K562 (cell line): ENCODE results near the gene WDR91. TPM values are rescaled to one million over a fixed set of nuclear protein-coding genes. Genes with fewer than 3 reads are reported as not detected.

Experiments used
- ATAC-seq: fragments of 200-7000 bp; cut with Tn5 transposase; 3 replicates; pipeline ENCODE4 v1.9.1; 2020; ENCODE audit warnings: moderate library complexity
- BruUV-seq: library from RNA; stranded (reverse); fragments of 400-500 nt; replicated peaks from 2 replicates; lab custom pipeline; 2021; lab: Mats Ljungman, UMichigan
- CTCF ChIA-PET: fragments of 300-600 bp; formaldehyde crosslinking; extraction: SDS; loops from one replicate; lab custom pipeline; 2021; ENCODE audit warnings: low intra/inter-chr PET ratio; lab: Yijun Ruan, JAX
- POLR2A ChIA-PET: fragments of 300-600, 350-650 bp; sonication (Branson Sonifier 250); formaldehyde crosslinking; extraction: SDS; loops from one replicate; lab custom pipeline; 2021; ENCODE audit warnings: antibody characterized with exemption, inconsistent platforms; lab: Yijun Ruan, JAX
- DNase-seq, 4 experiments: peaks; one replicate each; pipeline versions ENCODE4 v3.0.0 to v3.0.0-alpha.2; 2011 to 2018; ENCODE audit warnings: low spot score in 3 of 4, mixed read lengths in 3 of 4; ENCODE audit errors: extremely low read depth in 1 of 4
- FAIRE-seq: peaks from 2 replicates; lab custom pipeline; 2011; peaks lifted over from hg19 to GRCh38; lab: Jason Lieb, UNC
- H2AFZ ChIP-seq: 2 replicates; pipeline ENCODE4 v1.6.0; 2011; ENCODE audit warnings: low read depth, low read length, control low read depth, inconsistent platforms
- H3K27ac ChIP-seq: fragments of 200-600 bp; 3 replicates; pipeline ENCODE4 v1.8.0; 2011; ENCODE audit warnings: low read depth, mild to moderate bottlenecking, control low read depth, inconsistent platforms, low read length, moderate library complexity, mixed read lengths; ENCODE audit errors: extremely low read depth
- H3K27me3 ChIP-seq, 2 experiments: fragments of 300-600 bp in 1 of 2; 2 replicates in 1 of 2; 3 replicates in 1 of 2; pipeline versions ENCODE4 v1.6.0 to v1.8.0; 2011; ENCODE audit warnings: inconsistent platforms in 2 of 2, low read length in 2 of 2, mild to moderate bottlenecking in 1 of 2, mixed read lengths in 1 of 2, moderate library complexity in 1 of 2; ENCODE audit not compliant: control insufficient read depth in 2 of 2, insufficient read depth in 2 of 2
- H3K36me3 ChIP-seq: fragments of 300-600 bp; 3 replicates; pipeline ENCODE4 v1.8.0; 2011; ENCODE audit warnings: mild to moderate bottlenecking, low read length, inconsistent platforms; ENCODE audit not compliant: control insufficient read depth, insufficient read depth
- H3K4me1 ChIP-seq, 2 experiments: fragments of 200-600 bp in 1 of 2; replicated peaks in 1 of 2; 2 replicates in 1 of 2; 3 replicates in 1 of 2; pipeline versions ENCODE4 v1.5.1 to v1.8.0; 2011; ENCODE audit warnings: inconsistent platforms in 2 of 2, low read length in 2 of 2, mild to moderate bottlenecking in 1 of 2, mixed read lengths in 1 of 2, moderate library complexity in 1 of 2; ENCODE audit not compliant: control insufficient read depth in 2 of 2, insufficient read depth in 2 of 2
- H3K4me2 ChIP-seq: 2 replicates; pipeline ENCODE4 v1.6.1; 2011; ENCODE audit warnings: low read length, control low read depth, inconsistent platforms, mixed read lengths; ENCODE audit not compliant: insufficient read depth
- H3K4me3 ChIP-seq: fragments of 200-600 bp; sonication (generic), shearing (Covaris generic); 2 replicates; pipeline ENCODE4 v1.5.1; 2016; ENCODE audit warnings: control low read depth, inconsistent platforms
- H3K79me2 ChIP-seq: fragments of 200-600 bp; 3 replicates; pipeline ENCODE4 v1.8.0; 2011; ENCODE audit warnings: low read length, inconsistent platforms; ENCODE audit not compliant: control insufficient read depth, insufficient read depth
- H3K9ac ChIP-seq, 2 experiments: 2 replicates each; pipeline versions ENCODE4 v1.6.0 to v1.6.1; 2011; ENCODE audit warnings: low read depth in 2 of 2, low read length in 2 of 2, control low read depth in 1 of 2, inconsistent platforms in 1 of 2, mild to moderate bottlenecking in 1 of 2, mixed read lengths in 1 of 2; ENCODE audit not compliant: insufficient read depth in 1 of 2
- H3K9me1 ChIP-seq: one replicate; pipeline ENCODE4 v1.6.0; 2011; ENCODE audit warnings: inconsistent platforms, mild to moderate bottlenecking, low read length, moderate library complexity; ENCODE audit not compliant: control insufficient read depth, insufficient read depth
- H3K9me3 ChIP-seq: replicated peaks from 2 replicates; pipeline ENCODE4 v1.5.1; 2011; ENCODE audit warnings: low read depth, low read length, inconsistent platforms; ENCODE audit not compliant: control insufficient read depth, insufficient read depth
- H4K20me1 ChIP-seq: replicated peaks from 2 replicates; pipeline ENCODE4 v1.6.1; 2011; ENCODE audit warnings: low read length, inconsistent platforms, mixed read lengths; ENCODE audit not compliant: control insufficient read depth, insufficient read depth
- CBFB ChIP-seq: sonication (generic); formaldehyde crosslinking; IDR thresholded peaks from 2 replicates; pipeline ENCODE4 v1.4.0; 2020; ENCODE audit warnings: mild to moderate bottlenecking, missing genetic modification reagents
- FOSL1 ChIP-seq: fragments of 200-800 bp; sonication (Bioruptor generic); conservative IDR thresholded peaks from 2 replicates; pipeline ENCODE4 v1.6.1; 2016; ENCODE audit warnings: missing genetic modification characterization, missing compliant biosample characterization
- FOXA3 ChIP-seq, 2 experiments: fragments of 450-650 bp in 1 of 2; sonication (generic) in 1 of 2; formaldehyde crosslinking; IDR thresholded peaks in 1 of 2; conservative IDR thresholded peaks in 1 of 2; 2 replicates each; pipeline versions ENCODE4 v1.4.0 to v1.8.0; 2020 to 2022; ENCODE audit warnings: mild to moderate bottlenecking in 2 of 2, missing genetic modification reagents in 1 of 2
- HDGF ChIP-seq: fragments of 450-650 bp; IDR thresholded peaks from 2 replicates; pipeline ENCODE4 v1.6.1; 2016
- MAFG ChIP-seq: fragments of 450-650 bp; conservative IDR thresholded peaks from 2 replicates; pipeline ENCODE4 v1.6.1; 2016; ENCODE audit warnings: missing genetic modification characterization, missing compliant biosample characterization
- PHF8 ChIP-seq: fragments of 200-600 bp; sonication (generic); IDR thresholded peaks from 2 replicates; pipeline ENCODE4 v1.6.1; 2012; ENCODE audit warnings: mixed run types, mild to moderate bottlenecking, inconsistent platforms, low read length, moderate library complexity, borderline replicate concordance
- PPARD ChIP-seq: fragments of 250-450 bp; sonication (Bioruptor Pico); IDR thresholded peaks from 2 replicates; pipeline ENCODE4 v1.8.0; 2022; ENCODE audit warnings: inconsistent platforms, mild to moderate bottlenecking, moderate library complexity
- RBFOX2 ChIP-seq: fragments of 200-400 bp; formaldehyde crosslinking; IDR thresholded peaks from 2 replicates; pipeline ENCODE4 v1.6.1; 2017; ENCODE audit warnings: low read depth, mild to moderate bottlenecking, low read length, moderate library complexity
- ZNF212 ChIP-seq: fragments of 450-650 bp; formaldehyde crosslinking; IDR thresholded peaks from 2 replicates; pipeline ENCODE4 v1.4.0; 2020; ENCODE audit warnings: mild to moderate bottlenecking
- ZNF696 ChIP-seq: fragments of 250-450 bp; sonication (Bioruptor Pico); conservative IDR thresholded peaks from 2 replicates; pipeline ENCODE4 v1.4.0; 2020; ENCODE audit warnings: mild to moderate bottlenecking, moderate library complexity
- WGBS: fragments of 100-300 bp; shearing (Covaris generic); methylation state at CpG from one replicate; pipeline ENCODE4 v1.1.6; 2016; ENCODE audit warnings: low coverage, mixed read lengths; ENCODE audit not compliant: insufficient coverage; ENCODE audit errors: missing lambda C conversion rate; 5-methylcytosine and 5-hydroxymethylcytosine counted together
- in situ Hi-C: fragments of 300-500 bp; cut with MboI; formaldehyde crosslinking; loops from 4 replicates; pipeline ENCODE4 v1.15.0; 2018; ENCODE audit warnings: inconsistent platforms, mixed read lengths
- intact Hi-C: fragments of 100-400 bp; cut with micrococcal nuclease; formaldehyde crosslinking; loops from 2 replicates; pipeline ENCODE4 v1.14.2; 2022
- polyA plus RNA-seq, 8 experiments: library from polyadenylated mRNA; depleted of rRNA in 4 of 8; stranded (reverse) in 5 of 8; unstranded in 3 of 8; fragments of >200 nt; fragmentation: Nextera tagmentation in 2 of 8; fragmentation: Illumina TruSeq in 1 of 8; extraction: Ambion mirVana in 2 of 8; extraction: Trizol in 1 of 8; gene quantifications; 2 replicates each; pipeline versions ENCODE4 v1.2.1 to v1.2.3, GENCODE V29; 2011 to 2014; ENCODE audit warnings: inconsistent platforms in 1 of 8, missing spikeins in 1 of 8
- total RNA-seq, 7 experiments: library from RNA; depleted of rRNA in 6 of 7; stranded (reverse); fragments of >200 nt in 6 of 7; fragmentation: Illumina TruSeq in 2 of 7; extraction: Trizol in 2 of 7; gene quantifications; 2 replicates each; pipeline versions ENCODE4 v1.2.1 to v1.2.3, GENCODE V29; 2011 to 2021; ENCODE audit warnings: low replicate concordance in 1 of 7
- TF ChIP-seq, protein P1 (sequence below): fragments of 450-650 bp; IDR thresholded peaks from 2 replicates; pipeline ENCODE4 v1.6.1; 2016; ENCODE audit warnings: mild to moderate bottlenecking

Gene WDR91
- total and polyA plus RNA-seq, 9 of the 15 experiments (the other 6 are each of a cell fraction or from before 2014, with no cell fraction given): 1.9 to 18.2 (median 9.8) TPM

DNA sequence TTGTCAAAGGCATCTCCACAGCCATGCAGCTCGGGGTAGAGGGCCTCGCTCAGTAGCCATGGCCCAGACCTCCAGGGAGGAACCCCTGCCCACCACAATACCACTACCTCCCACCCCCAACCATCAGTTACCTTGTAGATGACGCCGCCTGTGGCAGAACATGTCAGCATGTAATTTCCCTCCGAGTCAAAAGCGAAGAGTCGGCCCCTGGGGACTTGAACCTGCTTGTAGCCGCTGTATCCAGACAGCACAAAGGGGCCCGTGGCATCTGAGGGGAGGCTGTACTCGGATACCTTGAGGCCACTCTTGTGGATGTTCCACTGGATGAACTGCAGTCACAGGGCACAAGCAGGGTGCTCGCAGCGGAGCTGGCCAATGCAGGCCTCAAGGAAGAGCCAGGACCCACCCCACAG, 24.5 kb downstream of the WDR91 start:
- intact Hi-C loops (no loop called here), in situ Hi-C loops (no loop called here)
- Histone ChIP-seq H3K9me3 (peaks cover 7% of the 10 kb centered on the region), H3K27ac (no peak overlapping the region), H3K79me2 (no peaks in the 10 kb centered on the region), H3K27me3 (no peaks in the 10 kb centered on the region), H3K9ac (no peak overlapping the region), H4K20me1 (no peaks in the 10 kb centered on the region), H3K4me3 (no peak overlapping the region), H3K4me1 (peaks cover 6 to 10% of the 10 kb centered on the region in 2 experiments; a peak in 4 of 5 replicates), H2AFZ (no peak overlapping the region), H3K4me2 (no peak overlapping the region), H3K9me1 (no peaks in the 10 kb centered on the region), H3K36me3 (peaks cover 19% of the 10 kb centered on the region; the same call in 2 of the 3 replicates)
- FAIRE-seq: no peak
- BruUV-seq: no TSS peak
- 75% methylated on average over 12 of the region's 12 CpGs for WGBS
- DNase-seq: no peak
- ChIA-PET CTCF (no interaction called here), POLR2A (interaction anchor here (0.6 to 2.4 kb wide), 3 partner anchors 12 to 314 kb away, joined by 4 to 9 read pairs (median 4); no protein-coding TSS in a partner anchor)
- ATAC-seq: no peak
- no peak for TF ChIP-seq PHF8
- TF ChIP-seq MAFG (tag): no peak
- TF ChIP-seq CBFB: no peak
- no peak for TF ChIP-seq PPARD (CRISPR knock-in tag)
- TF ChIP-seq ZNF696 (CRISPR knock-in tag): no peak
- TF ChIP-seq HDGF: no peak
- no peak for TF ChIP-seq RBFOX2
- no peak for TF ChIP-seq FOSL1 (tag)
- TF ChIP-seq ZNF212 (CRISPR knock-in tag): no peak
- TF ChIP-seq, protein P1, sequence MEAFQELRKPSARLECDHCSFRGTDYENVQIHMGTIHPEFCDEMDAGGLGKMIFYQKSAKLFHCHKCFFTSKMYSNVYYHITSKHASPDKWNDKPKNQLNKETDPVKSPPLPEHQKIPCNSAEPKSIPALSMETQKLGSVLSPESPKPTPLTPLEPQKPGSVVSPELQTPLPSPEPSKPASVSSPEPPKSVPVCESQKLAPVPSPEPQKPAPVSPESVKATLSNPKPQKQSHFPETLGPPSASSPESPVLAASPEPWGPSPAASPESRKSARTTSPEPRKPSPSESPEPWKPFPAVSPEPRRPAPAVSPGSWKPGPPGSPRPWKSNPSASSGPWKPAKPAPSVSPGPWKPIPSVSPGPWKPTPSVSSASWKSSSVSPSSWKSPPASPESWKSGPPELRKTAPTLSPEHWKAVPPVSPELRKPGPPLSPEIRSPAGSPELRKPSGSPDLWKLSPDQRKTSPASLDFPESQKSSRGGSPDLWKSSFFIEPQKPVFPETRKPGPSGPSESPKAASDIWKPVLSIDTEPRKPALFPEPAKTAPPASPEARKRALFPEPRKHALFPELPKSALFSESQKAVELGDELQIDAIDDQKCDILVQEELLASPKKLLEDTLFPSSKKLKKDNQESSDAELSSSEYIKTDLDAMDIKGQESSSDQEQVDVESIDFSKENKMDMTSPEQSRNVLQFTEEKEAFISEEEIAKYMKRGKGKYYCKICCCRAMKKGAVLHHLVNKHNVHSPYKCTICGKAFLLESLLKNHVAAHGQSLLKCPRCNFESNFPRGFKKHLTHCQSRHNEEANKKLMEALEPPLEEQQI: no peak
- TF ChIP-seq FOXA3 (CRISPR knock-in tag; conservative IDR thresholded peaks at IDR 0.05 in 1 of 2, IDR thresholded peaks at IDR 0.05 in 1 of 2): no peak
